HG03571 (cell line): Measurements from ENCODE around the gene TMEM205.
A peak's percentile ranks its signal among the peaks of the same experiment; 100 is the strongest.
"Not testable (repeated sequence)": the region's sequence is repeated elsewhere in the genome, so short reads cannot be mapped to it uniquely, and the experiment has no call there.

ENCODE experiments used
- ATAC-seq: cut with Tn5 transposase; IDR thresholded peaks from one replicate; pipeline ENCODE4 v1.9.1; 2021; ENCODE audit not compliant: unreplicated experiment

The TMEM205 gene

GRCh38 chr19:11346104-11346940 lies at the start of gene TMEM205, which contains the start of gene CCDC159:
TSS of gene TMEM205 (minus strand) at chr19:11346268. CDS start at chr19:11345619, 649 bp downstream.
TSS of gene CCDC159 (plus strand) at chr19:11346519. CDS start at chr19:11346607, 88 bp downstream.
- ATAC-seq, result peak; percentile 77

- no peak for ATAC-seq
Measured at GRCh38 chr19:11390933-11391680, 45.0 kb upstream of the TMEM205 start.

- no peak for ATAC-seq
Measured at GRCh38 chr19:11390359-11390758, 44.3 kb upstream of the TMEM205 start.

- ATAC-seq, result no peak
Measured at GRCh38 chr19:11387162-11388034, 41.3 kb upstream of the TMEM205 start.

GRCh38 chr19:11384778-11385129 lies 38.7 kb upstream of the TMEM205 start:
- no peak for ATAC-seq

- ATAC-seq, result no peak
Measured at GRCh38 chr19:11383706-11384048, 37.6 kb upstream of the TMEM205 start.

- ATAC-seq, result no peak
Measured at GRCh38 chr19:11382898-11383705, 37.0 kb upstream of the TMEM205 start.

- ATAC-seq, result peak; percentile 58
Measured at GRCh38 chr19:11380653-11381537, 34.8 kb upstream of the TMEM205 start.

GRCh38 chr19:11379857-11380350 lies 33.8 kb upstream of the TMEM205 start:
- ATAC-seq, result no peak

- not testable (repeated sequence) for ATAC-seq
Measured at GRCh38 chr19:11379269-11379845, 33.3 kb upstream of the TMEM205 start.

- no peak for ATAC-seq
Measured at GRCh38 chr19:11378319-11379189, 32.5 kb upstream of the TMEM205 start.

GRCh38 chr19:11377756-11378155 lies 31.7 kb upstream of the TMEM205 start:
- no peak for ATAC-seq

GRCh38 chr19:11377237-11377636 lies 31.2 kb upstream of the TMEM205 start:
- ATAC-seq, result no peak

- ATAC-seq, result no peak
Measured at GRCh38 chr19:11375143-11375948, 29.3 kb upstream of the TMEM205 start.

GRCh38 chr19:11374433-11375142 lies 28.5 kb upstream of the TMEM205 start, which contains the start of gene SWSAP1:
TSS of gene SWSAP1 (plus strand) at chr19:11374666. CDS start at chr19:11374681, 15 bp downstream.
- peak; percentile 83 for ATAC-seq

GRCh38 chr19:11373885-11374432 lies 27.9 kb upstream of the TMEM205 start:
- ATAC-seq, result no peak
